ENCODE measurements around the gene SHOX. TPM values are rescaled to one million over a fixed set of nuclear protein-coding genes. Genes with fewer than 3 reads are reported as not detected.

Gene SHOX
- total RNA-seq, 1 experiment from 2014 or later: not detected

DNA sequence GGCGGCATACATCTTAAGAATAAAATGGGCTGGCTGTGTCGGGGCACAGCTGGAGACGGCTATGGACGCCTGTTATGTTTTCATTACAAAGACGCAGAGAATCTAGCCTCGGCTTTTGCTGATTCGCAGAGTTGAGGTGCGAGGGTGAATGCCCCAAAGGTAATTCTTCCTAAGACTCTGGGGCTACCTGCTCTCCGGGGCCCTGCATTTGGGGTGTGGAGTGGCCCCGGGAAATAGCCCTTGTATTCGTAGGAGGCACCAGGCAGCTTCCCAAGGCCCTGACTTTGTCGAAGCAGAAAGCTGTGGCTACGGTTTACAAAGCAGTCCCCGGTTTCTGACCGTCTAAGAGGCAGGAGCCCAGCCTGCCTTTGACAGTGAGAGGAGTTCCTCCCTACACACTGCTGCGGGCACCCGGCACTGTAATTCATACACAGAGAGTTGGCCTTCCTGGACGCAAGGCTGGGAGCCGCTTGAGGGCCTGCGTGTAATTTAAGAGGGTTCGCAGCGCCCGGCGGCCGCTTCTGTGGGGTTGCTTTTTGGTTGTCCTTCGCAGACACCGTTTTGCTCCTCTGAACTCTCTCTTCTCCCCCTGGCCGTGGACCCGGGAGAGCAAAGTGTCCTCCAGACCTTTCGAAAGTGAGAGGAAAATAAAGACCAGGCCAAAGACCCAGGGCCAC is 1.9 kb downstream of the SHOX start:
- no peak overlapping the region for H2AFZ ChIP-seq (ENCODE audit: low read depth, low read length, poor library complexity, severe bottlenecking)
- no peak for ATAC-seq
- no peaks in the 10 kb centered on the region for H3K9me3 ChIP-seq (ENCODE audit: control insufficient read depth in 1 of 2, insufficient read depth in 1 of 2, low read depth in 1 of 2, low read length in 2 of 2)
- no peaks in the 10 kb centered on the region for H4K20me1 ChIP-seq (ENCODE audit: insufficient read depth)
- intact Hi-C loops (cut with micrococcal nuclease): no loop called here
- H3K36me3 ChIP-seq (ENCODE audit: control insufficient read depth in 1 of 2, insufficient read depth in 2 of 2, low read length in 2 of 2): no peaks in the 10 kb centered on the region
- no peak overlapping the region for H3K9ac ChIP-seq (ENCODE audit: low read length)
- H3K9me2 ChIP-seq (ENCODE audit: insufficient read depth): no peaks in the 10 kb centered on the region
- no TSS peak for BruUV-seq (replicated peaks)
- ChIA-PET POLR2A (no interaction called here), RAD21 (ENCODE audit: low non-redundant PET in 1 of 2, low total read pairs in 2 of 2, uncharacterized antibody in 2 of 2, unreplicated experiment in 2 of 2) (no interaction called here), CTCF (no interaction called here)
- no peaks in the 10 kb centered on the region for H3K27me3 ChIP-seq (ENCODE audit: insufficient read depth, low read length)
- no peak overlapping the region for H3K27ac ChIP-seq (ENCODE audit: low read depth, low read length)
- no peak for DNase-seq (ENCODE audit: low read depth, low spot score)
- H3K4me2 ChIP-seq (ENCODE audit: low read length): no peak overlapping the region
- TF ChIP-seq SRF (IDR thresholded peaks at IDR 0.05; ENCODE audit: low read depth) (no peak), SIN3A (IDR thresholded peaks at IDR 0.05; ENCODE audit: low read depth) (no peak), YY1 (IDR thresholded peaks at IDR 0.05; ENCODE audit: extremely low read depth, insufficient replicate concordance, low read depth, low read length) (no peak)
- no peaks in the 10 kb centered on the region for H3K79me2 ChIP-seq (ENCODE audit: insufficient read depth, low read length)
- no peaks in the 10 kb centered on the region for H3K4me1 ChIP-seq (ENCODE audit: control insufficient read depth in 1 of 2, insufficient read depth in 2 of 2, low read length in 2 of 2)
- no peak overlapping the region for H3K4me3 ChIP-seq (replicated peaks in 1 of 2; ENCODE audit: low read depth in 1 of 2, low read length in 2 of 2)

DNA sequence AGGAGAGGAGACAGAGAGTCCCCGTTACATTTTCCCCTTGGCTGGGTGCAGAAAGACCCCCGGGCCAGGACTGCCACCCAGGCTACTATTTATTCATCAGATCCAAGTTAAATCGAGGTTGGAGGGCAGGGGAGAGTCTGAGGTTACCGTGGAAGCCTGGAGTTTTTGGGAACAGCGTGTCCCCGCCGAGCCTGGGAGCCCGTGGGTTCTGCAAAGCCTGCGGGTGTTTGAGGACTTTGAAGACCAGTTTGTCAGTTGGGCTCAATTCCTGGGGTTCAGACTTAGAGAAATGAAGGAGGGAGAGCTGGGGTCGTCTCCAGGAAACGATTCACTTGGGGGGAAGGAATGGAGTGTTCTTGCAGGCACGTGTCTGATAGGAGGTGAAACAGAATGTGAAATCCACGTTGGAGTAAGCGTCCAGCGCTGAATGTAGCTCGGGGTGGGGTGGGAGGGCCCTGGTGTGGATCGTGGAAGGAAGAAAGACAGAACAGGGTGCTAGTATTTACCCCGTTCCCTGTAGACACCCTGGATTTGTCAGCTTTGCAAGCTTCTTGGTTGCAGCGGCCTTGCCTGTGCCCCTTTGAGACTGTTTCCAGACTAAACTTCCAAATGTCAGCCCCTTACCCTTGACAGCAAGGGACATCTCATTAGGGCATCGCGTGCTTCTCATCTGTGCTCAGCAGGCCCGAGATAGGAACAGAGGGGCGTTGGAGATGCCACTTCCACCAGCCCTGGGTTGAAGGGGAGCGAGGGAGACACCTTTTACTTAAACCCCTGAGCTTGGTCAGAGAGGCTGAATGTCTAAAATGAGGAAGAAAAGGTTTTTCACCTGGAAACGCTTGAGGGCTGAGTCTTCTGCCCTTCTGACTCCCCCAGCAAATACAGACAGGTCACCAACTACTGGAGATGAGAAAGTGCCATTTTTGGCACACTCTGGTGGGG is 2.7 kb downstream of the SHOX start:
- Histone ChIP-seq H3K4me1 (ENCODE audit: control insufficient read depth in 1 of 2, insufficient read depth in 2 of 2, low read length in 2 of 2) (no peaks in the 10 kb centered on the region), H3K9me3 (ENCODE audit: control insufficient read depth in 1 of 2, insufficient read depth in 1 of 2, low read depth in 1 of 2, low read length in 2 of 2) (no peaks in the 10 kb centered on the region), H3K27me3 (ENCODE audit: insufficient read depth, low read length) (no peaks in the 10 kb centered on the region), H3K27ac (ENCODE audit: low read depth, low read length) (no peak overlapping the region), H3K79me2 (ENCODE audit: insufficient read depth, low read length) (no peaks in the 10 kb centered on the region), H3K9me2 (ENCODE audit: insufficient read depth) (no peaks in the 10 kb centered on the region), H3K4me2 (ENCODE audit: low read length) (no peak overlapping the region), H3K4me3 (replicated peaks in 1 of 2; ENCODE audit: low read depth in 1 of 2, low read length in 2 of 2) (no peak overlapping the region), H3K36me3 (ENCODE audit: control insufficient read depth in 1 of 2, insufficient read depth in 2 of 2, low read length in 2 of 2) (no peaks in the 10 kb centered on the region), H4K20me1 (ENCODE audit: insufficient read depth) (no peaks in the 10 kb centered on the region), H3K9ac (ENCODE audit: low read length) (no peak overlapping the region), H2AFZ (ENCODE audit: low read depth, low read length, poor library complexity, severe bottlenecking) (no peak overlapping the region)
- CTCF ChIA-PET: no interaction called here
- intact Hi-C loops (cut with micrococcal nuclease): no loop called here
- RAD21 ChIA-PET (ENCODE audit: low non-redundant PET in 1 of 2, low total read pairs in 2 of 2, uncharacterized antibody in 2 of 2, unreplicated experiment in 2 of 2): no interaction called here
- TF ChIP-seq CBX3 (IDR thresholded peaks at IDR 0.05; ENCODE audit: low read depth): no peak
- no peak for TF ChIP-seq EZH2phosphoT487 (IDR thresholded peaks at IDR 0.05; ENCODE audit: borderline replicate concordance)
- TF ChIP-seq, protein P1, sequence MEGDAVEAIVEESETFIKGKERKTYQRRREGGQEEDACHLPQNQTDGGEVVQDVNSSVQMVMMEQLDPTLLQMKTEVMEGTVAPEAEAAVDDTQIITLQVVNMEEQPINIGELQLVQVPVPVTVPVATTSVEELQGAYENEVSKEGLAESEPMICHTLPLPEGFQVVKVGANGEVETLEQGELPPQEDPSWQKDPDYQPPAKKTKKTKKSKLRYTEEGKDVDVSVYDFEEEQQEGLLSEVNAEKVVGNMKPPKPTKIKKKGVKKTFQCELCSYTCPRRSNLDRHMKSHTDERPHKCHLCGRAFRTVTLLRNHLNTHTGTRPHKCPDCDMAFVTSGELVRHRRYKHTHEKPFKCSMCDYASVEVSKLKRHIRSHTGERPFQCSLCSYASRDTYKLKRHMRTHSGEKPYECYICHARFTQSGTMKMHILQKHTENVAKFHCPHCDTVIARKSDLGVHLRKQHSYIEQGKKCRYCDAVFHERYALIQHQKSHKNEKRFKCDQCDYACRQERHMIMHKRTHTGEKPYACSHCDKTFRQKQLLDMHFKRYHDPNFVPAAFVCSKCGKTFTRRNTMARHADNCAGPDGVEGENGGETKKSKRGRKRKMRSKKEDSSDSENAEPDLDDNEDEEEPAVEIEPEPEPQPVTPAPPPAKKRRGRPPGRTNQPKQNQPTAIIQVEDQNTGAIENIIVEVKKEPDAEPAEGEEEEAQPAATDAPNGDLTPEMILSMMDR (IDR thresholded peaks at IDR 0.05 in 2 of 3, conservative IDR thresholded peaks at IDR 0.05 in 1 of 3; ENCODE audit: borderline replicate concordance in 1 of 3, insufficient read depth in 1 of 3, low read depth in 2 of 3, low read length in 2 of 3): no peak
- no peak for TF ChIP-seq EZH2 (IDR thresholded peaks at IDR 0.05)
- no TSS peak for BruUV-seq (replicated peaks)
- DNase-seq (ENCODE audit: low read depth, low spot score) (no peak), ATAC-seq (no peak)
- POLR2A ChIA-PET: no interaction called here
